ENCODE data around the gene RORC.

The RORC gene

DNA sequence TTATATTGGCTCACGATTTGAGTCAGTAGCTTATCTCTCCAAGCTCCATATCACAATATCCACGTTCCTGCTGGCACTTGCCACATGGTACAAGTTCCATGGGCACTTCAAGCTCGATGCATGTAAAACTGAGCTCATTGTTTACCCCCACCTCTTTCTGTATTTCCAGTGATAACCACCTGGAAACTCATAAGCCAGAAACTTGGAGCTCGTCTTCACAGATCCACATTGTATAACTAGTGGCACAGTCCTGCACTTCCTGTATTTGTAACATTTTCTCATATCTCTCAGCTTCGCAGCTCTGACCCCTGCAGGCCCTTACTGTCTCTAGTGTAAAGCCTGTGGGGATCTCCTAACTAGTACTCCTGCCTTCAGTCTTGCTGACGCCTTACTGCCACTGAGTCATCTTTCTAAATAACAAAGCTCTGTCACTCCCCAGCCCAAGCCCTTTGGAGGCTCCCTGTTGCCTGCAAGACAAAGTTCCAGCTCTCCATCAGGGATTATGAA, 14.5 kb upstream of the RORC start:
- Histone ChIP-seq H3K4me1 (ENCODE audit: control insufficient read depth, insufficient read depth, low read length) (no peaks in the 10 kb centered on the region), H3K4me3 (ENCODE audit: low read length) (no peak overlapping the region), H3K9ac (ENCODE audit: low read length) (no peak overlapping the region), H3K27ac (ENCODE audit: low read depth, low read length) (no peak overlapping the region), H3K27me3 (ENCODE audit: control insufficient read depth, insufficient read depth, low read length) (no peaks in the 10 kb centered on the region), H3K36me3 (ENCODE audit: control insufficient read depth, insufficient read depth, low read length) (no peaks in the 10 kb centered on the region)

DNA sequence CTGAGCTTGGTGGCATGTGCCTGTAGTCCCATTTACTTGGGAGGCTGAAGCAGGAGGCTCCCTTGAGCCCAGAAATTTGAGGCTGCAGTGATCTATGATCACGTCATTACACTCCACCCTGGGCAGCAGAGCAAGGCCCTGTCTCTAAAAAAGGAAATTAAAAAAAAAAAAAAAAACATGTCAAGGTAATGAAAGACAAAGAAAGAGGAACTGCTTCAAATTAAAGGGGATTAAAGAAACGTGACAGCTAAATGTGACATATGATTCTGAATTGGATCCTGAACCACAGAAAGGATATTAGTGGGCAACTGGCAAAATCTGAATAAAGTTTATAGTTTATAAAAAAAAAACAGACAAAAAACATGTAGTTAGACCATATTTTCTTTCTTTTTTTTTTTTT, 11.8 kb upstream of the RORC start:
- no peak overlapping the region for H3K27ac ChIP-seq (ENCODE audit: low read depth, low read length)
- no peak overlapping the region for H3K4me3 ChIP-seq (ENCODE audit: low read length)
- peaks cover 10% of the 10 kb centered on the region for H3K27me3 ChIP-seq (ENCODE audit: control insufficient read depth, insufficient read depth, low read length)
- H3K9ac ChIP-seq (ENCODE audit: low read length): no peak overlapping the region
- H3K36me3 ChIP-seq (ENCODE audit: control insufficient read depth, insufficient read depth, low read length): no peaks in the 10 kb centered on the region
- H3K4me1 ChIP-seq (ENCODE audit: control insufficient read depth, insufficient read depth, low read length): no peaks in the 10 kb centered on the region

DNA sequence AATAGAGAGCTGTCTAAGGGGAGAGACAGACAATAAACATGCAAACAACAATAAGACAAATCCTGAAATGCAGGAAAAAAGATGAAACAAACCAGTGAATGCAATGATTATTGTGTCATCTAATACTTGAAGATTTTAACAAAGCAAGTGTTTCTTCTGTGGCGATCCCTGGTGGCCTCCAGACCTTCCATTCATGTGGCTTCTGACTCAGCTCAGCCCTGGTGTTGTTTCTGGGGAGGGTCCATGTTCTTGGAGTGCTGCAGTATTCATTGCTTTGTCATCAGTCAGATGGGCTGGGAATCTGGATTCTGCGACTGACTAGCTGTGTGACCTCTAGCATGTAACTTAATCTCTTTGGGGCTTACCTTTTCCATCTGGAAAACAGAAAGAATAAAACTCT, 9.5 kb upstream of the RORC start:
- H3K4me3 ChIP-seq (ENCODE audit: low read length): no peak overlapping the region
- H3K27ac ChIP-seq (ENCODE audit: low read depth, low read length): no peak overlapping the region
- H3K9ac ChIP-seq (ENCODE audit: low read length): no peak overlapping the region
- no peaks in the 10 kb centered on the region for H3K4me1 ChIP-seq (ENCODE audit: control insufficient read depth, insufficient read depth, low read length)
- peaks cover 10% of the 10 kb centered on the region for H3K27me3 ChIP-seq (ENCODE audit: control insufficient read depth, insufficient read depth, low read length)
- no peaks in the 10 kb centered on the region for H3K36me3 ChIP-seq (ENCODE audit: control insufficient read depth, insufficient read depth, low read length)

DNA sequence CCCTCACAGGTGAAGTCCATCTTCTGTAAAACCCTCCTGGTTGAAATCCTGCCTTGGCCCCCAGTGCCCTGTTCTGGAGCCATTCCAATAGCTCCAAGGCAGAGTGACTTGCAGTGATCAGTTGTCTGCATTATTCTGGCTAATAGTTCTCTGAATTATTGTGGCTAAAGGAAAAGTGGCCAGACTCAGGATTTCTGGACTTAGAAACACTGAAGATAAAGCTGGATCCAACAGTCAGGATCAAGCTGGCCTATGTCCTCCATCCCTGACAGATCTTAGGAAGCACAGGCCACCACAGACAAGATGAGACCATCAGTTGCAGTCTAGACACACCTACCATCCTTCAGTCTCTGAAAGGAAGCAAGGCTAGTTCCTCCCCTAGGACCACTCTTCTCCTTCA, 8.8 kb upstream of the RORC start:
- no peak overlapping the region for H3K9ac ChIP-seq (ENCODE audit: low read length)
- peaks cover 10% of the 10 kb centered on the region for H3K27me3 ChIP-seq (ENCODE audit: control insufficient read depth, insufficient read depth, low read length)
- no peak overlapping the region for H3K27ac ChIP-seq (ENCODE audit: low read depth, low read length)
- H3K4me1 ChIP-seq (ENCODE audit: control insufficient read depth, insufficient read depth, low read length): no peaks in the 10 kb centered on the region
- H3K4me3 ChIP-seq (ENCODE audit: low read length): peak overlapping the region; percentile 65
- no peaks in the 10 kb centered on the region for H3K36me3 ChIP-seq (ENCODE audit: control insufficient read depth, insufficient read depth, low read length)

DNA sequence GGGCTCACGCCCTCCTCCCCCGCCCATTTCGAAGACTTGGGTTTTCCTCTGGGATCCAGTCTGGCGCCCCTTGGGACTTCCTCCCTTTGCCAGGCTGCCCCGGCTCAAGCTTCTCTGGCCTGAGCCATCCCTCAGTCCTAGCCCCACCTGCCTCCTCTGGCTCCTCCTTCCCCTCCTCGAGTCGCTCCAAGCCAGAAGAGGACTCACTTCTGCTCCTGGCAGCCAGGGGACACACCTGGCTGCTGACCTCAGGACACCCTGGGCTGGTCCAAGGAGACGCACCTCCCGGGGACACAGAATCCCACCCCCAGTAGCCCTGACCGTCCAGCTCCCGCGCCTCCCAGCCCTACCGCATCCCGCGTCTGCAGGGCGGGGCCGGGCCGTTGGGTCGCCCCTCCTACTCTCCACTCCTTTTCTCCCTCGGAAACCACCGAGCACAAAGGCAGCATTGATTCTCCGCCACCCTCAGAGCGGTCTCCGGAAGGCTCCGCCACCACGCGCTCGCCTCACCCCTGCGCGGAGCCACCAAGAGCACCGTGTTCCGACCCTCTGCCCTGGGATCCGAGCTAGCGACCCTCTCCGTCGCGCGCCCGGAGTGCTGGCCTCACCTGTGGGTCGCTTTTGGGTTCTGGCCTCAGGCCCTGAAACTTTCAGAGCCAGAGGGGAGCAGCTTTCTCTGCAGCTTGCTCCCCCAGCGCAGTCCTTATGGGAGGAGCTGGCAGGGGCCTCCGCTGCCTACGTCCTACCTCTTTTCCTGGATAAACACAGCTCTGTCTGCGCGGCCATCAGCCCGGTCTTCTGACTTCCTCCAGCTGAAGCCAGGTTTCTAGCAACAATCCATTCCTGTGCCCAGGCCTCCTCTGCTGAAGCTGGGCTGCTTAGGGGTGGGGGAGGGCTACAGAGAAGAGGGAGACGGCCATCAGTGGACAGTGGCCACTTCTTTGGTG, 8.1 kb upstream of the RORC start, which contains the start of gene C2CD4D:
TSS of gene C2CD4D (minus strand) at position 364 of the 947 bp plus-strand sequence. CDS start 831 bp downstream, outside the sequence.
- Histone ChIP-seq H3K9ac (ENCODE audit: low read length) (peak within 1 kb of the TSS; percentile 56), H3K27me3 (ENCODE audit: control insufficient read depth, insufficient read depth, low read length) (peaks cover 10% of the 10 kb centered on the region), H3K4me1 (ENCODE audit: control insufficient read depth, insufficient read depth, low read length) (no peaks in the 10 kb centered on the region), H3K36me3 (ENCODE audit: control insufficient read depth, insufficient read depth, low read length) (no peaks in the 10 kb centered on the region), H3K27ac (ENCODE audit: low read depth, low read length) (no peak within 1 kb of the TSS), H3K4me3 (ENCODE audit: low read length) (peak within 1 kb of the TSS; percentile 65)

DNA sequence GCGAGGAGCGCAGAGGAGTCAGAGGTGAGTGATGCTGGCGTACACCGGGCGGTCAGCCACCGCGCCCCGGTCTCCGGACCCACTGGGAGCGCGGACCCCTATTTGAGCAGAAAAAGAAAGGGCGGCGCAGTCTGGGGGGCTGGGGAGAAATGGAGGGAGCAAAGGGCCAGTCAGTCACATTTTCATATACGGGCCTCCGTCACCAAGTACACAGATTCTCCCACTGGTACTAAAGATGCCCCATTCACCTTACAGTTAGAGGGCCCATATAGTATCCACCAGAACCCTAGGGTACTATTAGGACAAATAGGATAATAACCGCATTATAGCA, 7.4 kb upstream of the RORC start:
- H3K27ac ChIP-seq (ENCODE audit: low read depth, low read length): no peak overlapping the region
- peaks cover 10% of the 10 kb centered on the region for H3K27me3 ChIP-seq (ENCODE audit: control insufficient read depth, insufficient read depth, low read length)
- H3K4me3 ChIP-seq (ENCODE audit: low read length): peak overlapping the region; percentile 65
- no peaks in the 10 kb centered on the region for H3K36me3 ChIP-seq (ENCODE audit: control insufficient read depth, insufficient read depth, low read length)
- H3K4me1 ChIP-seq (ENCODE audit: control insufficient read depth, insufficient read depth, low read length): no peaks in the 10 kb centered on the region
- H3K9ac ChIP-seq (ENCODE audit: low read length): no peak overlapping the region

DNA sequence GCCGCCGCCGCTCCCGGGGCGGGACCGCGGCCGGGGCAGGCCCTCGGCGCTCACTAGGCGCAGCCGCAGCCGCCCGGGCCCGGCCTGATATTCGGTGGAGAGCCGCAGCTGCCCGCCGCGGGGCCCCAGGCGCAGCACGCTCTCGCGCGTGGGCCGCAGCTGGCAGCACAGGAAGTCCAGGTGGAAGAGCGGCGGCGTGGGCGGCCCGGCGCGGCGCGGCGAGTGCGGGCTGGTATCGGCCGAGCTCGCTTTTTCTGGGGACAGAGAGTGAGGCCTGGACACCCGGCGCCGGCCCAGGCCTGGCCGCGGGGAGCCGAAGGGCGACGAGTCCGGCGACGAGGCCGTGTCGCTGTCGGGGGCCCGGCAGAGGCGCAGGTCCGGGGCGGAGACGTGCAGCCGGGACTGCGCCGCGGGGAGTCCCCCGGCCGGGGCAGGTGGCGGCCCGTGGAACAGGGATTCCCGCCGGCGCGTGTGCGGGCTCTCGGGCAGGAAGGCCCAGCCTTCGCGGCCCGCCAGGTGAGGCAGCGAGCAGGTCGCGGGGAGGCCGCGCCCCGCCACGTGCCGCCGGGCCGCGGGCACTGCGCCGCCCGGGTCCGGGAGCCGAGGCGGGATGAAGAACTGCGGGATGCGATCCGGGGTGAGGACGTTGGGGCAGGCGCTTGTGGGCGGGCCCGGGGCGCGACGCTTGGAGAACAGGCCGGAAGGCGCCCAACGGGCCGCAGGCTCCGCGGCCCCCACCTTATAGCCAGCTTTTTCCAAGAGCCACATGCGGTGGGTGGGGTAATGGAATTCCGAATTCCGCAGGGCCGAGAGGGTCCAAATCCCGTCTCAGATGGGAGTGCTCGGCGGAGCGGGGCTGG, 6.8 kb upstream of the RORC start:
- Histone ChIP-seq H3K4me1 (ENCODE audit: control insufficient read depth, insufficient read depth, low read length) (no peaks in the 10 kb centered on the region), H3K4me3 (ENCODE audit: low read length) (peak overlapping the region; percentile 65), H3K27me3 (ENCODE audit: control insufficient read depth, insufficient read depth, low read length) (peaks cover 10% of the 10 kb centered on the region), H3K27ac (ENCODE audit: low read depth, low read length) (no peak overlapping the region), H3K36me3 (ENCODE audit: control insufficient read depth, insufficient read depth, low read length) (no peaks in the 10 kb centered on the region), H3K9ac (ENCODE audit: low read length) (no peak overlapping the region)

DNA sequence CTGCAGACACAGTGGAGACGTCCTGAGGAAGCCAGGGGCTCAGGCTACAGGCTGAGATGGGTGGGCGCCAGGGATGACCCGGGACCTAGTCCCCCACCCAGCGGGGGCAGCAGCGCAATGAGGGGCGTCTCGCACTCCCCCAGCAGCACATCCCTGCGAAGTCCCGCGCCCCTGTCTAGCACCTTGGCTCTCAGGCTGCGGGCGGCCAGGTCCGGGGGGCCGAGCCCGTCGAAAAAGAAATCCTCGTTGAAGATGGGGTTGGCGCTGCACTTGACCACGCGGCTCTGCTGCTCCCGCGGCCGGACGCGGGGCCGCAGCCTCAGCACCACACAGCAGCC, 6.3 kb upstream of the RORC start:
- peaks cover 10% of the 10 kb centered on the region for H3K27me3 ChIP-seq (ENCODE audit: control insufficient read depth, insufficient read depth, low read length)
- H3K4me1 ChIP-seq (ENCODE audit: control insufficient read depth, insufficient read depth, low read length): no peaks in the 10 kb centered on the region
- no peaks in the 10 kb centered on the region for H3K36me3 ChIP-seq (ENCODE audit: control insufficient read depth, insufficient read depth, low read length)
- peak overlapping the region; percentile 65 for H3K4me3 ChIP-seq (ENCODE audit: low read length)
- H3K9ac ChIP-seq (ENCODE audit: low read length): no peak overlapping the region
- H3K27ac ChIP-seq (ENCODE audit: low read depth, low read length): no peak overlapping the region

DNA sequence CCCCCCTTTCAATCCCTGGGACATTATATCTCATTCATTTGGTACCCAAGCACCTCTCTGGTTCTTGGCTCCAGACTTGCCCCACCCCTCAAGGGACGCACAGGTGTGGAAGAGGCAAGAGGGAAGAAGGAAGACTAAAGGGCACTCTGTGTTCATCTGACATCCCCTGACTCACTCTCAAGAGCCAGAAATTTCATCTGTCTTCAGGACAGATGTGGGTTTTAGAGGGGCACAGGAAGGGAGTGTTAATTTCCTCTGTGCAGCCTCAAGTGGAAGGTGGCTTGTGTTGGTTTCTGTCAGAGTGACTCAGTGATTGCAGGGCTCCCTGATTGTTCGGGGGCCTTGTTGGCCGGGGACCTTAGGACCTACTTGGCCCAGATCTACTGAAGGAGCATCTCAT, 5.6 kb upstream of the RORC start:
- H3K4me3 ChIP-seq (ENCODE audit: low read length): no peak overlapping the region
- H3K4me1 ChIP-seq (ENCODE audit: control insufficient read depth, insufficient read depth, low read length): no peaks in the 10 kb centered on the region
- no peak overlapping the region for H3K27ac ChIP-seq (ENCODE audit: low read depth, low read length)
- no peaks in the 10 kb centered on the region for H3K36me3 ChIP-seq (ENCODE audit: control insufficient read depth, insufficient read depth, low read length)
- no peak overlapping the region for H3K9ac ChIP-seq (ENCODE audit: low read length)
- H3K27me3 ChIP-seq (ENCODE audit: control insufficient read depth, insufficient read depth, low read length): peaks cover 10% of the 10 kb centered on the region

DNA sequence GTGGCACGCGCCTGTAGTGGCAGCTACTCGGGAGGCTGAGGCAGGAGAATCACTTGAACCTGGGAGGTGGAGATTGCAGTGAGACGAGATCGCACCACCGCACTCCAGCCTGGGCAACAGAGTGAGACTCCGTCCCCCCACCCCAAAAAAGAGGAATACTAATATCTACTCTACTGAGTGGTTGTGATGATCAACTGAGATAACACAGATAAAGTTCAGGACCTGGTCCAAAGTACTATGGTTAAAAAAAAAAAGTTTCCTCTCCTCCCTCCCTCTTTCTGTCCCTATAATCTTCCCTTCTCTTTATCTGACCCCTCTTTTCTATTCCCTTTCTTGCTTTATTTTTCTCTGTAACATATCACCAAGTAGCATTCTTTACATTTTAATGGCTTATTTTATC, 4.0 kb upstream of the RORC start:
- H3K27ac ChIP-seq (ENCODE audit: low read depth, low read length): no peak overlapping the region
- H3K4me3 ChIP-seq (ENCODE audit: low read length): no peak overlapping the region
- no peaks in the 10 kb centered on the region for H3K36me3 ChIP-seq (ENCODE audit: control insufficient read depth, insufficient read depth, low read length)
- H3K4me1 ChIP-seq (ENCODE audit: control insufficient read depth, insufficient read depth, low read length): no peaks in the 10 kb centered on the region
- H3K9ac ChIP-seq (ENCODE audit: low read length): no peak overlapping the region
- peaks cover 12% of the 10 kb centered on the region for H3K27me3 ChIP-seq (ENCODE audit: control insufficient read depth, insufficient read depth, low read length)

DNA sequence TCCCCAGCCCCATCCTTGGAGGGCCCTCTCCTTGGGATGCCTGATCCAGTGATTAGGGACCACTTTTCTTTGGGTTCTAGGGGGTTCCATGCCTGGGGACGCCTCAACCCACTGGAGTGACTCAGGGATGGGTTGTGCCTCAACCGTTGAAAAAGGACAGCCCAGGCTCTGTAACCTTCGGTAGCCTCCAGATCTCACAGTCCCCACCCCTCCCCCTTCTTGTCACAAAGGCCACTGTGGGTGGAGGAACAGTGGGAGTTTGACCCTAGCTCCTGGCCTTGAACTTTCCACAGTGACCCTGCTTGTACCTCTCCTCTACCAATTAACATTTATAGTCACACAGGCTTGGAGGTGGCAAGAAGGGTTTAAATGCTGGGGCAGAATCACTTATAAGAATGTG, 2.6 kb upstream of the RORC start:
- no peak overlapping the region for H3K9ac ChIP-seq (ENCODE audit: low read length)
- no peaks in the 10 kb centered on the region for H3K36me3 ChIP-seq (ENCODE audit: control insufficient read depth, insufficient read depth, low read length)
- no peak overlapping the region for H3K4me3 ChIP-seq (ENCODE audit: low read length)
- H3K27ac ChIP-seq (ENCODE audit: low read depth, low read length): no peak overlapping the region
- peaks cover 7% of the 10 kb centered on the region for H3K27me3 ChIP-seq (ENCODE audit: control insufficient read depth, insufficient read depth, low read length)
- H3K4me1 ChIP-seq (ENCODE audit: control insufficient read depth, insufficient read depth, low read length): no peaks in the 10 kb centered on the region

DNA sequence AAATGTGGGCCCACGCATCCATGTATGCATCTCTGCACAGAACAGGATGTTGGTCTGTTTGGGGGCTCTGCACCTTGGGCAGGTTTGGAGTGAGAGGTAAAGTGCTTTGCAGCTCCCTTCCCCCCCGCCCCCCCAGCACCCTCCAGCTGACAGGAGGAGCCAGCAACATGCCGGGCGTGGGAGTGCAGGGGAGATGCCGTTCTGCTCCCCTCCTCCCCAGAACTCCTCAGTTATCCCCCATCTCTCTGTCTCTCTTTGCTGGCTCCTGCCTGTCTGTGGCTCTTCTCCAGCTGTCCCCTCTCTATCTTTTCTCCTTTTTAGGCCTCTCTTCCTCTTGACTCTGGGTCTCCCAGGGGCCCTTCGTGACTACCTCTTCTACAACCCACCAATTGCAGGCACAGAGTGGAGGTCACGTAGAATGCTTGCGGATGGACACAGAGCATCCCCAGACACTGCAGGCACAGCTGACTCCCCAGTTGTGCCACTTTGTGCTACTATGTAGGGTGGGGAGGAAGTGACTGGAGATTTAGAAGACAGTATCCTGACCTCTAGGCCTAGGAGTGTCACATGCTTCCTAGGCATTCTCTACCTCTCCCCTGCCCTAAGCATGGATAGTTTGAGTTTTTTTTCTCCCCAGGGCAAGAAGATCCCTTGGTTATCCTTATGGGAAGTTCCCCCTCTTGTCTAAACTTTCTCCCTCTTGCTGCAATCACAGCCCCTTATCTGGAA, 1.7 kb upstream of the RORC start:
- no peak overlapping the region for H3K27ac ChIP-seq (ENCODE audit: low read depth, low read length)
- no peak overlapping the region for H3K9ac ChIP-seq (ENCODE audit: low read length)
- no peaks in the 10 kb centered on the region for H3K36me3 ChIP-seq (ENCODE audit: control insufficient read depth, insufficient read depth, low read length)
- H3K4me3 ChIP-seq (ENCODE audit: low read length): no peak overlapping the region
- peaks cover 3% of the 10 kb centered on the region for H3K27me3 ChIP-seq (ENCODE audit: control insufficient read depth, insufficient read depth, low read length)
- H3K4me1 ChIP-seq (ENCODE audit: control insufficient read depth, insufficient read depth, low read length): no peaks in the 10 kb centered on the region
